Measurements from ENCODE around the gene THOC6.
"Not testable (repeated sequence)": the region's sequence is repeated elsewhere in the genome, so short reads cannot be mapped to it uniquely, and the experiment has no call there.

Gene THOC6

GRCh38 chr16:3066440-3066748, 42.6 kb downstream of the THOC6 start:
- TF ChIP-seq CTCF (IDR thresholded peaks at IDR 0.05; ENCODE audit: low read depth, low read length) = no peak
- peak overlapping the region; percentile 0 to 58 for H3K4me3 ChIP-seq (replicated peaks in 1 of 2; ENCODE audit: low read depth in 2 of 2, low read length in 2 of 2)
- DNase-seq (ENCODE audit: low read depth in 2 of 2) = no peak

- DNase-seq (ENCODE audit: low read depth in 2 of 2) = no peak
- TF ChIP-seq CTCF (IDR thresholded peaks at IDR 0.05; ENCODE audit: low read depth, low read length) = no peak
- no peak overlapping the region for H3K4me3 ChIP-seq (replicated peaks in 1 of 2; ENCODE audit: low read depth in 2 of 2, low read length in 2 of 2)
Measured at GRCh38 chr16:3068487-3068886, 44.7 kb downstream of the THOC6 start.

GRCh38 chr16:3069146-3069545, 45.3 kb downstream of the THOC6 start:
- H3K4me3 ChIP-seq (replicated peaks in 1 of 2; ENCODE audit: low read depth in 2 of 2, low read length in 2 of 2); DNase-seq (ENCODE audit: low read depth in 2 of 2): not testable (repeated sequence)

- DNase-seq (ENCODE audit: low read depth in 2 of 2) = no peak
- H3K4me3 ChIP-seq (replicated peaks in 1 of 2; ENCODE audit: low read depth in 2 of 2, low read length in 2 of 2) = no peak overlapping the region
- no peak for TF ChIP-seq CTCF (IDR thresholded peaks at IDR 0.05; ENCODE audit: low read depth, low read length)
Measured at GRCh38 chr16:3070608-3071111, 46.8 kb downstream of the THOC6 start.

GRCh38 chr16:3071655-3072054, 47.8 kb downstream of the THOC6 start:
- no peak for DNase-seq (ENCODE audit: low read depth in 2 of 2)
- H3K4me3 ChIP-seq (replicated peaks in 1 of 2; ENCODE audit: low read depth in 2 of 2, low read length in 2 of 2) = no peak overlapping the region
- no peak for TF ChIP-seq CTCF (IDR thresholded peaks at IDR 0.05; ENCODE audit: low read depth, low read length)

- not testable (repeated sequence) for DNase-seq (ENCODE audit: low read depth in 2 of 2); H3K4me3 ChIP-seq (replicated peaks in 1 of 2; ENCODE audit: low read depth in 2 of 2, low read length in 2 of 2)
Measured at GRCh38 chr16:3072148-3072547, 48.3 kb downstream of the THOC6 start.

- H3K4me3 ChIP-seq (replicated peaks in 1 of 2; ENCODE audit: low read depth in 2 of 2, low read length in 2 of 2); DNase-seq (ENCODE audit: low read depth in 2 of 2): not testable (repeated sequence)
Measured at GRCh38 chr16:3072576-3073263, 48.9 kb downstream of the THOC6 start.

GRCh38 chr16:3073448-3073847, 49.6 kb downstream of the THOC6 start:
- no peak overlapping the region for H3K4me3 ChIP-seq (replicated peaks in 1 of 2; ENCODE audit: low read depth in 2 of 2, low read length in 2 of 2)
- TF ChIP-seq CTCF (IDR thresholded peaks at IDR 0.05; ENCODE audit: low read depth, low read length) = no peak
- DNase-seq (ENCODE audit: low read depth in 2 of 2) = no peak
